ENCODE data around the gene TBX18.

GRCh38 chr6:84771125-84771755, 6.8 kb upstream of the TBX18 start:
- no peak for TF ChIP-seq TAF1 (conservative IDR thresholded peaks at IDR 0.05)
- TF ChIP-seq CTCF (IDR thresholded peaks at IDR 0.05; ENCODE audit: low read depth, low read length, missing input control), result no peak
- TF ChIP-seq YY1 (IDR thresholded peaks at IDR 0.05), result no peak
- no peak for TF ChIP-seq GABPA (IDR thresholded peaks at IDR 0.05 in 1 of 2, conservative IDR thresholded peaks at IDR 0.05 in 1 of 2)
- no peak for TF ChIP-seq ZBTB33 (IDR thresholded peaks at IDR 0.05)
- no peak for TF ChIP-seq RAD21 (IDR thresholded peaks at IDR 0.05)
